Gastroesophageal sphincter (tissue), 3 donors: ENCODE data around the gene ACVR1B.

ENCODE experiments used
- CTCF ChIP-seq, 4 experiments: fragments of 200-600 bp in 2 of 4; fragments of 450-650 bp in 2 of 4; sonication (generic) in 1 of 4; IDR thresholded peaks; one replicate each; pipeline ENCODE4 v1.5.1; 2017 to 2019; ENCODE audit warnings: antibody characterized with exemption in 4 of 4, mild to moderate bottlenecking in 2 of 4, moderate library complexity in 2 of 4
- EP300 ChIP-seq: sonication (generic); formaldehyde crosslinking; IDR thresholded peaks from one replicate; pipeline ENCODE4 v1.6.1; 2017; ENCODE audit warnings: antibody characterized with exemption, mild to moderate bottlenecking

GRCh38 chr12:51954561-51955361 is 3.3 kb downstream of the ACVR1B start:
- no peak for TF ChIP-seq CTCF (IDR thresholded peaks at IDR 0.05)
- no peak for TF ChIP-seq EP300
